ENCODE data around the gene KCNAB2. TPM values are rescaled to one million over a fixed set of nuclear protein-coding genes. Genes with fewer than 3 reads are reported as not detected.

Gene KCNAB2
- total and polyA plus RNA-seq, 2 donors (not counting 1 experiment from before 2014, with no cell fraction given), result 90.7 to 143 TPM

DNA sequence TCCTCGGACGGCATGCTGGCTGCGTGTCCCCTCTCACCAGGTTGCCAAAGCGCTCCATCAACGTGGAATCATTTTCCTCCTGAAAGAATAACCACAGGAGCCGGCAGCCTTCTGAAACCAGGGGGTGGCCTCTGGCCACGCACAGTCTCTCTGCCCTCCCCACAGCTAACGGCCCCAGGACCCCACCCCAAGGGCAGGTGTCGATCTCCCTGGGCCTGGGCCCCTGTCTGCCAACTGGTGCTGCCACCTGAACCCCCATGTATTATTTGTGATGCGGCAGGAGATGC lies 46.1 kb downstream of the KCNAB2 start:
- no peak overlapping the region for H3K4me3 Mint-ChIP-seq
- POLR2A ChIA-PET, result no interaction called here
- H3K36me3 ChIP-seq (replicated peaks in 1 of 2; ENCODE audit: control extremely low read depth in 1 of 2, control insufficient read depth in 1 of 2, extremely low read depth in 1 of 2, insufficient read depth in 2 of 2, low read length in 1 of 2), result peaks cover 2 to 46% of the 10 kb centered on the region in 2 experiments

DNA sequence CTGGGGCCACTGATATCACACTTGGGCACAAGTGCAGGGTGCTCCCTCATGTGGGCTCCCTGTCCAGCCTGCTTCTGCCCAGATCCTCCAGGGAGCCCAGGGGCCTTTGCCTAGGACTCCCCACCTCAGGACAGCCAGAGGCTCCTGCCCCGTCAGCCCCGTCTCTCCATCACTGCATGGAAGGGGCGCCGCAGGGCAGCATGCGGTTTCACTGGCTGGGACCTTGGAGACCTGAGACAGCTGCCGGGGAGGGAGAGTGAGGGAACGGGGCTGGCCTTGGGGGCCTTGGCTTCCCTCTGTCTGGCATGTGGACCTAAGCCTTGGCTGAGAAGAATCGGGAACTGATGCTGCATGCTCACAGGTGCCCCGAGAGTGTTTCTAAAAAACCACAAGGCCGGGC lies 46.5 kb downstream of the KCNAB2 start:
- 95% methylated on average over 10 of the region's 10 CpGs for WGBS (ENCODE audit: insufficient coverage)
- no peak for ATAC-seq (ENCODE audit: low read depth)
- no peaks in the 10 kb centered on the region for H3K4me1 Mint-ChIP-seq

More for the DNA sequence above, 46.1 kb downstream of the KCNAB2 start:
- CTCF ChIA-PET, result no interaction called here
- DNase-seq, result no peak
- no peak overlapping the region for H3K9ac ChIP-seq (ENCODE audit: low read length)
- Mint-ChIP-seq H3K4me1 (no peaks in the 10 kb centered on the region), H3K27me3 (no peaks in the 10 kb centered on the region), H3K9me3 (ENCODE audit: insufficient read depth) (no peaks in the 10 kb centered on the region), H3K27ac (no peak overlapping the region)
- no peaks in the 10 kb centered on the region for H3K27me3 ChIP-seq (replicated peaks in 1 of 4; ENCODE audit: control extremely low read depth in 1 of 4, control insufficient read depth in 3 of 4, insufficient read depth in 4 of 4, low read length in 3 of 4)
- H3K4me2 ChIP-seq (replicated peaks; ENCODE audit: low read depth, low read length, poor library complexity, severe bottlenecking), result no peak overlapping the region
- no peak overlapping the region for H2AFZ ChIP-seq (ENCODE audit: insufficient read depth, low read depth, low read length, poor library complexity, severe bottlenecking)
- H3K4me1 ChIP-seq (ENCODE audit: control insufficient read depth in 2 of 2, insufficient read depth in 2 of 2, low read length in 2 of 2), result no peaks in the 10 kb centered on the region
- no peaks in the 10 kb centered on the region for H4K20me1 ChIP-seq (ENCODE audit: control insufficient read depth, insufficient read depth, low read length, poor library complexity, severe bottlenecking)
- ATAC-seq (ENCODE audit: low read depth), result no peak
- WGBS (ENCODE audit: insufficient coverage), result 94% methylated on average over 8 of the region's 10 CpGs
- no peak overlapping the region for H3K4me3 ChIP-seq (ENCODE audit: control extremely low read depth in 1 of 5, extremely low read depth in 1 of 5, insufficient read depth in 1 of 5, low read depth in 2 of 5, low read length in 4 of 5)
- H3K9me3 ChIP-seq (ENCODE audit: control extremely low read depth in 1 of 3, control insufficient read depth in 2 of 3, insufficient read depth in 1 of 3, low read length in 2 of 3), result no peaks in the 10 kb centered on the region
- no peak overlapping the region for H3K27ac ChIP-seq (ENCODE audit: low read length in 2 of 2)
- TF ChIP-seq, protein P1, sequence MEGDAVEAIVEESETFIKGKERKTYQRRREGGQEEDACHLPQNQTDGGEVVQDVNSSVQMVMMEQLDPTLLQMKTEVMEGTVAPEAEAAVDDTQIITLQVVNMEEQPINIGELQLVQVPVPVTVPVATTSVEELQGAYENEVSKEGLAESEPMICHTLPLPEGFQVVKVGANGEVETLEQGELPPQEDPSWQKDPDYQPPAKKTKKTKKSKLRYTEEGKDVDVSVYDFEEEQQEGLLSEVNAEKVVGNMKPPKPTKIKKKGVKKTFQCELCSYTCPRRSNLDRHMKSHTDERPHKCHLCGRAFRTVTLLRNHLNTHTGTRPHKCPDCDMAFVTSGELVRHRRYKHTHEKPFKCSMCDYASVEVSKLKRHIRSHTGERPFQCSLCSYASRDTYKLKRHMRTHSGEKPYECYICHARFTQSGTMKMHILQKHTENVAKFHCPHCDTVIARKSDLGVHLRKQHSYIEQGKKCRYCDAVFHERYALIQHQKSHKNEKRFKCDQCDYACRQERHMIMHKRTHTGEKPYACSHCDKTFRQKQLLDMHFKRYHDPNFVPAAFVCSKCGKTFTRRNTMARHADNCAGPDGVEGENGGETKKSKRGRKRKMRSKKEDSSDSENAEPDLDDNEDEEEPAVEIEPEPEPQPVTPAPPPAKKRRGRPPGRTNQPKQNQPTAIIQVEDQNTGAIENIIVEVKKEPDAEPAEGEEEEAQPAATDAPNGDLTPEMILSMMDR (IDR thresholded peaks at IDR 0.05), result no peak
- TF ChIP-seq EZH2 (IDR thresholded peaks at IDR 0.05; ENCODE audit: borderline replicate concordance, insufficient read depth, low read depth, low read length, poor library complexity, severe bottlenecking), result no peak
- intact Hi-C loops (cut with micrococcal nuclease), result no loop called here
- no peaks in the 10 kb centered on the region for H3K79me2 ChIP-seq (ENCODE audit: control insufficient read depth, insufficient read depth, low read length)

More for the DNA sequence above, 46.5 kb downstream of the KCNAB2 start:
- Histone ChIP-seq H3K27ac (ENCODE audit: low read length in 2 of 2) (no peak overlapping the region), H3K4me3 (ENCODE audit: control extremely low read depth in 1 of 5, extremely low read depth in 1 of 5, insufficient read depth in 1 of 5, low read depth in 2 of 5, low read length in 4 of 5) (no peak overlapping the region), H3K79me2 (ENCODE audit: control insufficient read depth, insufficient read depth, low read length) (no peaks in the 10 kb centered on the region), H3K9me3 (ENCODE audit: control extremely low read depth in 1 of 3, control insufficient read depth in 2 of 3, insufficient read depth in 1 of 3, low read length in 2 of 3) (no peaks in the 10 kb centered on the region), H3K9ac (ENCODE audit: low read length) (no peak overlapping the region), H3K4me1 (ENCODE audit: control insufficient read depth in 2 of 2, insufficient read depth in 2 of 2, low read length in 2 of 2) (no peaks in the 10 kb centered on the region), H3K36me3 (replicated peaks in 1 of 2; ENCODE audit: control extremely low read depth in 1 of 2, control insufficient read depth in 1 of 2, extremely low read depth in 1 of 2, insufficient read depth in 2 of 2, low read length in 1 of 2) (peaks cover 2 to 46% of the 10 kb centered on the region in 2 experiments), H3K27me3 (replicated peaks in 1 of 4; ENCODE audit: control extremely low read depth in 1 of 4, control insufficient read depth in 3 of 4, insufficient read depth in 4 of 4, low read length in 3 of 4) (no peaks in the 10 kb centered on the region), H4K20me1 (ENCODE audit: control insufficient read depth, insufficient read depth, low read length, poor library complexity, severe bottlenecking) (no peaks in the 10 kb centered on the region), H3K4me2 (replicated peaks; ENCODE audit: low read depth, low read length, poor library complexity, severe bottlenecking) (no peak overlapping the region), H2AFZ (ENCODE audit: insufficient read depth, low read depth, low read length, poor library complexity, severe bottlenecking) (no peak overlapping the region)
- no peaks in the 10 kb centered on the region for H3K27me3 Mint-ChIP-seq
- ChIA-PET CTCF (no interaction called here), POLR2A (no interaction called here)
- intact Hi-C loops (cut with micrococcal nuclease), result no loop called here
- H3K4me3 Mint-ChIP-seq, result no peak overlapping the region
- no peak for TF ChIP-seq EZH2 (IDR thresholded peaks at IDR 0.05; ENCODE audit: borderline replicate concordance, insufficient read depth, low read depth, low read length, poor library complexity, severe bottlenecking)
- TF ChIP-seq, protein P1 (IDR thresholded peaks at IDR 0.05), result no peak
- no peak overlapping the region for H3K27ac Mint-ChIP-seq
- DNase-seq, result no peak
- H3K9me3 Mint-ChIP-seq (ENCODE audit: insufficient read depth), result no peaks in the 10 kb centered on the region
